Lower lobe of right lung (tissue), 2 donors: Measurements from ENCODE around the gene ATF4. TPM values are rescaled to one million over a fixed set of nuclear protein-coding genes. Genes with fewer than 3 reads are reported as not detected.

ENCODE experiments used
- ATAC-seq, 2 donors: fragments of 200-7000 bp; cut with Tn5 transposase; one replicate each; pipeline ENCODE4 v1.9.1; 2020 to 2022; ENCODE audit warnings: mild to moderate bottlenecking in 2 of 2, moderate library complexity in 2 of 2
- DNase-seq: peaks from one replicate; pipeline ENCODE4 v3.0.0-alpha.2; 2020
- H3K27ac ChIP-seq: fragments of 200-600 bp; one replicate; pipeline ENCODE4 v1.8.0; 2022
- H3K27me3 ChIP-seq: fragments of 200-600 bp; one replicate; pipeline ENCODE4 v1.8.0; 2022; ENCODE audit warnings: low read depth
- H3K36me3 ChIP-seq: fragments of 200-600 bp; one replicate; pipeline ENCODE4 v1.8.0; 2022; ENCODE audit warnings: mild to moderate bottlenecking
- H3K4me1 ChIP-seq: fragments of 200-600 bp; one replicate; pipeline ENCODE4 v1.8.0; 2022
- H3K4me3 ChIP-seq: fragments of 200-600 bp; one replicate; pipeline ENCODE4 v1.8.0; 2022; ENCODE audit warnings: mild to moderate bottlenecking
- H3K9me3 ChIP-seq: fragments of 200-600 bp; one replicate; pipeline ENCODE4 v1.8.0; 2022
- CTCF ChIP-seq: fragments of 200-600 bp; IDR thresholded peaks from one replicate; pipeline ENCODE4 v1.8.0; 2022; ENCODE audit warnings: antibody characterized with exemption, mild to moderate bottlenecking
- intact Hi-C: fragments of 100-400 bp; cut with DNase I; formaldehyde crosslinking; loops from one replicate; pipeline ENCODE4 v1.11.0; 2022
- total RNA-seq: library from RNA; stranded (reverse); fragmentation: NEBNext Ultra II Directional; extraction: Animal tissue kit (Norgen Biotek cat#: 25700); gene quantifications from one replicate; pipeline ENCODE4 v1.2.1, GENCODE V29; 2021
- donor health status: DM: no; HTN: yes; CAD: no; lungs with severe emphysema.

The ATF4 gene
- total RNA-seq, 1 donor from 2014 or later = 327 TPM

- H3K4me3 ChIP-seq = no peak overlapping the region
- no peaks in the 10 kb centered on the region for H3K36me3 ChIP-seq
- ATAC-seq (no peak), DNase-seq (no peak)
- TF ChIP-seq CTCF = no peak
- no peaks in the 10 kb centered on the region for H3K9me3 ChIP-seq
- intact Hi-C loops = no loop called here
- no peaks in the 10 kb centered on the region for H3K4me1 ChIP-seq
- peaks cover 13% of the 10 kb centered on the region for H3K27me3 ChIP-seq
- H3K27ac ChIP-seq = no peak overlapping the region
Observed at GRCh38 chr22:39567135-39567946, 47.0 kb downstream of the ATF4 start.

- intact Hi-C loops = no loop called here
- TF ChIP-seq CTCF = no peak
- Histone ChIP-seq H3K27me3 (peaks cover 13% of the 10 kb centered on the region), H3K27ac (no peak overlapping the region), H3K4me3 (no peak overlapping the region), H3K9me3 (no peaks in the 10 kb centered on the region), H3K36me3 (no peaks in the 10 kb centered on the region), H3K4me1 (no peaks in the 10 kb centered on the region)
- DNase-seq (no peak), ATAC-seq (no peak)
Observed at GRCh38 chr22:39568278-39568981, 48.1 kb downstream of the ATF4 start.

GRCh38 chr22:39569066-39569465 lies 48.7 kb downstream of the ATF4 start:
- H3K27me3 ChIP-seq = peaks cover 11% of the 10 kb centered on the region
- DNase-seq = no peak
- no peaks in the 10 kb centered on the region for H3K9me3 ChIP-seq
- H3K27ac ChIP-seq = no peak overlapping the region
- H3K4me1 ChIP-seq = no peaks in the 10 kb centered on the region
- no peak for ATAC-seq
- no peaks in the 10 kb centered on the region for H3K36me3 ChIP-seq
- no peak for TF ChIP-seq CTCF
- H3K4me3 ChIP-seq = no peak overlapping the region
- intact Hi-C loops = no loop called here

GRCh38 chr22:39570226-39570625 lies 49.9 kb downstream of the ATF4 start:
- Histone ChIP-seq H3K9me3 (no peaks in the 10 kb centered on the region), H3K27ac (no peak overlapping the region), H3K4me3 (no peak overlapping the region), H3K27me3 (no peaks in the 10 kb centered on the region), H3K4me1 (no peaks in the 10 kb centered on the region), H3K36me3 (no peaks in the 10 kb centered on the region)
- ATAC-seq = no peak
- intact Hi-C loops = no loop called here
- no peak for DNase-seq
- no peak for TF ChIP-seq CTCF

GRCh38 chr22:39570665-39571064 lies 50.3 kb downstream of the ATF4 start, which contains the start of gene CACNA1I:
Gene CACNA1I, plus strand, starts transcription at chr22:39570753. Its CDS starts 0 bp downstream, at chr22:39570753.
- no peaks in the 10 kb centered on the region for H3K27me3 ChIP-seq
- no peaks in the 10 kb centered on the region for H3K9me3 ChIP-seq
- no peaks in the 10 kb centered on the region for H3K36me3 ChIP-seq
- no peaks in the 10 kb centered on the region for H3K4me1 ChIP-seq
- H3K27ac ChIP-seq = no peak within 1 kb of the TSS
- DNase-seq (no peak), ATAC-seq (no peak)
- no peak for TF ChIP-seq CTCF
- intact Hi-C loops = no loop called here
- H3K4me3 ChIP-seq = no peak within 1 kb of the TSS
